ENCODE results near the gene TSC22D1. TPM values are rescaled to one million over a fixed set of nuclear protein-coding genes. Genes with fewer than 3 reads are reported as not detected.

Gene TSC22D1
- polyA plus RNA-seq, 1 donor = 73.5 TPM

GRCh38 chr13:44426461-44426860 is 149.7 kb downstream of the TSC22D1 start:
- no peak for DNase-seq (ENCODE audit: low read depth)

- DNase-seq (ENCODE audit: low read depth) = no peak
Observed at GRCh38 chr13:44425815-44426078, 150.4 kb downstream of the TSC22D1 start.

- DNase-seq (ENCODE audit: low read depth) = no peak
Observed at GRCh38 chr13:44425041-44425814, 150.9 kb downstream of the TSC22D1 start.

GRCh38 chr13:44423824-44424223 is 152.3 kb downstream of the TSC22D1 start:
- no peak for DNase-seq (ENCODE audit: low read depth)

- no peak for DNase-seq (ENCODE audit: low read depth)
Observed at GRCh38 chr13:44422755-44423643, 153.1 kb downstream of the TSC22D1 start.

GRCh38 chr13:44421853-44422525 is 154.1 kb downstream of the TSC22D1 start:
- no peak for DNase-seq (ENCODE audit: low read depth)

GRCh38 chr13:44420376-44421220 is 155.5 kb downstream of the TSC22D1 start:
- no peak for DNase-seq (ENCODE audit: low read depth)

- no peak for DNase-seq (ENCODE audit: low read depth)
Observed at GRCh38 chr13:44417876-44418275, 158.3 kb downstream of the TSC22D1 start.

GRCh38 chr13:44417446-44417845 is 158.7 kb downstream of the TSC22D1 start:
- DNase-seq (ENCODE audit: low read depth) = no peak

GRCh38 chr13:44416744-44417143 is 159.4 kb downstream of the TSC22D1 start:
- no peak for DNase-seq (ENCODE audit: low read depth)

GRCh38 chr13:44416301-44416700 is 159.8 kb downstream of the TSC22D1 start:
- DNase-seq (ENCODE audit: low read depth) = no peak

- no peak for DNase-seq (ENCODE audit: low read depth)
Observed at GRCh38 chr13:44415815-44416214, 160.3 kb downstream of the TSC22D1 start.

GRCh38 chr13:44414716-44415115 is 161.4 kb downstream of the TSC22D1 start:
- no peak for DNase-seq (ENCODE audit: low read depth)

- no peak for DNase-seq (ENCODE audit: low read depth)
Observed at GRCh38 chr13:44413095-44413494, 163.0 kb downstream of the TSC22D1 start.

GRCh38 chr13:44412346-44412935 is 163.7 kb downstream of the TSC22D1 start:
- DNase-seq (ENCODE audit: low read depth) = no peak

GRCh38 chr13:44411841-44412240 is 164.3 kb downstream of the TSC22D1 start:
- DNase-seq (ENCODE audit: low read depth) = no peak

GRCh38 chr13:44410328-44410859 is 165.7 kb downstream of the TSC22D1 start:
- DNase-seq (ENCODE audit: low read depth) = no peak

- no peak for DNase-seq (ENCODE audit: low read depth)
Observed at GRCh38 chr13:44409595-44409994, 166.5 kb downstream of the TSC22D1 start.

- DNase-seq (ENCODE audit: low read depth) = no peak
Observed at GRCh38 chr13:44407891-44408290, 168.2 kb downstream of the TSC22D1 start.

- no peak for DNase-seq (ENCODE audit: low read depth)
Observed at GRCh38 chr13:44407379-44407778, 168.8 kb downstream of the TSC22D1 start.

GRCh38 chr13:44406617-44407016 is 169.5 kb downstream of the TSC22D1 start:
- no peak for DNase-seq (ENCODE audit: low read depth)
